ENCODE results near the gene CADPS.

CADPS gene

GRCh38 chr3:62644493-62644892 is 230.7 kb downstream of the CADPS start:
- no peak overlapping the region for H3K4me3 Mint-ChIP-seq
- H3K4me1 Mint-ChIP-seq (ENCODE audit: low read depth): no peaks in the 10 kb centered on the region
- peaks cover 2% of the 10 kb centered on the region for H3K27me3 Mint-ChIP-seq
- H3K36me3 Mint-ChIP-seq: no peaks in the 10 kb centered on the region
- H3K9me3 Mint-ChIP-seq (ENCODE audit: low read depth): no peaks in the 10 kb centered on the region
- H3K27ac Mint-ChIP-seq: no peak overlapping the region

- Mint-ChIP-seq H3K4me1 (ENCODE audit: low read depth) (no peaks in the 10 kb centered on the region), H3K9me3 (ENCODE audit: low read depth) (no peaks in the 10 kb centered on the region), H3K4me3 (no peak overlapping the region), H3K27me3 (peaks cover 7% of the 10 kb centered on the region), H3K36me3 (no peaks in the 10 kb centered on the region), H3K27ac (no peak overlapping the region)
These were observed 236.9 kb downstream of the CADPS start for GRCh38 chr3:62638316-62638715.

GRCh38 chr3:62636235-62636826 is 238.9 kb downstream of the CADPS start:
- Mint-ChIP-seq H3K27ac (no peak overlapping the region), H3K9me3 (ENCODE audit: low read depth) (no peaks in the 10 kb centered on the region), H3K4me1 (ENCODE audit: low read depth) (no peaks in the 10 kb centered on the region), H3K36me3 (no peaks in the 10 kb centered on the region), H3K4me3 (no peak overlapping the region), H3K27me3 (peaks cover 7% of the 10 kb centered on the region)

GRCh38 chr3:62632510-62633294 is 242.5 kb downstream of the CADPS start:
- Mint-ChIP-seq H3K27me3 (peaks cover 9% of the 10 kb centered on the region), H3K4me3 (no peak overlapping the region), H3K9me3 (ENCODE audit: low read depth) (no peaks in the 10 kb centered on the region), H3K4me1 (ENCODE audit: low read depth) (no peaks in the 10 kb centered on the region), H3K36me3 (no peaks in the 10 kb centered on the region), H3K27ac (no peak overlapping the region)

GRCh38 chr3:62631488-62631887 is 243.7 kb downstream of the CADPS start:
- Mint-ChIP-seq H3K4me3 (no peak overlapping the region), H3K27ac (no peak overlapping the region), H3K4me1 (ENCODE audit: low read depth) (no peaks in the 10 kb centered on the region), H3K27me3 (peaks cover 4% of the 10 kb centered on the region), H3K9me3 (ENCODE audit: low read depth) (no peaks in the 10 kb centered on the region), H3K36me3 (no peaks in the 10 kb centered on the region)

GRCh38 chr3:62630664-62631063 is 244.6 kb downstream of the CADPS start:
- no peaks in the 10 kb centered on the region for H3K9me3 Mint-ChIP-seq (ENCODE audit: low read depth)
- no peaks in the 10 kb centered on the region for H3K36me3 Mint-ChIP-seq
- H3K27ac Mint-ChIP-seq: no peak overlapping the region
- H3K4me1 Mint-ChIP-seq (ENCODE audit: low read depth): no peaks in the 10 kb centered on the region
- H3K4me3 Mint-ChIP-seq: no peak overlapping the region
- H3K27me3 Mint-ChIP-seq: peaks cover 3% of the 10 kb centered on the region

- Mint-ChIP-seq H3K27me3 (peaks cover 10% of the 10 kb centered on the region), H3K4me1 (ENCODE audit: low read depth) (no peaks in the 10 kb centered on the region), H3K27ac (no peak overlapping the region), H3K4me3 (no peak overlapping the region), H3K36me3 (no peaks in the 10 kb centered on the region), H3K9me3 (ENCODE audit: low read depth) (no peaks in the 10 kb centered on the region)
These were observed 249.9 kb downstream of the CADPS start for GRCh38 chr3:62625268-62625667.

- no peak overlapping the region for H3K4me3 Mint-ChIP-seq
- H3K27me3 Mint-ChIP-seq: peaks cover 10% of the 10 kb centered on the region
- H3K27ac Mint-ChIP-seq: no peak overlapping the region
- H3K9me3 Mint-ChIP-seq (ENCODE audit: low read depth): no peaks in the 10 kb centered on the region
- H3K4me1 Mint-ChIP-seq (ENCODE audit: low read depth): no peaks in the 10 kb centered on the region
- H3K36me3 Mint-ChIP-seq: no peaks in the 10 kb centered on the region
These were observed 251.0 kb downstream of the CADPS start for GRCh38 chr3:62624185-62624584.

- Mint-ChIP-seq H3K9me3 (ENCODE audit: low read depth) (no peaks in the 10 kb centered on the region), H3K27ac (no peak overlapping the region), H3K4me3 (no peak overlapping the region), H3K4me1 (ENCODE audit: low read depth) (no peaks in the 10 kb centered on the region), H3K27me3 (peaks cover 10% of the 10 kb centered on the region), H3K36me3 (no peaks in the 10 kb centered on the region)
These were observed 252.6 kb downstream of the CADPS start for GRCh38 chr3:62622553-62623174.

GRCh38 chr3:62621925-62622324 is 253.3 kb downstream of the CADPS start:
- H3K36me3 Mint-ChIP-seq: no peaks in the 10 kb centered on the region
- no peak overlapping the region for H3K4me3 Mint-ChIP-seq
- no peak overlapping the region for H3K27ac Mint-ChIP-seq
- no peaks in the 10 kb centered on the region for H3K4me1 Mint-ChIP-seq (ENCODE audit: low read depth)
- H3K9me3 Mint-ChIP-seq (ENCODE audit: low read depth): no peaks in the 10 kb centered on the region
- H3K27me3 Mint-ChIP-seq: peaks cover 15% of the 10 kb centered on the region

GRCh38 chr3:62621176-62621575 is 254.0 kb downstream of the CADPS start:
- Mint-ChIP-seq H3K36me3 (no peaks in the 10 kb centered on the region), H3K4me3 (no peak overlapping the region)

GRCh38 chr3:62615258-62615849 is 259.9 kb downstream of the CADPS start:
- H3K9me3 Mint-ChIP-seq (ENCODE audit: low read depth): no peaks in the 10 kb centered on the region
- no peak overlapping the region for H3K4me3 Mint-ChIP-seq
- no peaks in the 10 kb centered on the region for H3K36me3 Mint-ChIP-seq
- no peak overlapping the region for H3K27ac Mint-ChIP-seq
- H3K27me3 Mint-ChIP-seq: peaks cover 12% of the 10 kb centered on the region
- H3K4me1 Mint-ChIP-seq (ENCODE audit: low read depth): no peaks in the 10 kb centered on the region

More at GRCh38 chr3:62621176-62621575, 254.0 kb downstream of the CADPS start:
- Mint-ChIP-seq H3K9me3 (ENCODE audit: low read depth) (no peaks in the 10 kb centered on the region), H3K27ac (no peak overlapping the region), H3K27me3 (peaks cover 15% of the 10 kb centered on the region), H3K4me1 (ENCODE audit: low read depth) (no peaks in the 10 kb centered on the region)

GRCh38 chr3:62614527-62614926 is 260.7 kb downstream of the CADPS start:
- no peaks in the 10 kb centered on the region for H3K9me3 Mint-ChIP-seq (ENCODE audit: low read depth)
- no peak overlapping the region for H3K27ac Mint-ChIP-seq
- H3K4me1 Mint-ChIP-seq (ENCODE audit: low read depth): no peaks in the 10 kb centered on the region
- peaks cover 12% of the 10 kb centered on the region for H3K27me3 Mint-ChIP-seq
- H3K36me3 Mint-ChIP-seq: no peaks in the 10 kb centered on the region
- H3K4me3 Mint-ChIP-seq: no peak overlapping the region

GRCh38 chr3:62611541-62612240 is 263.5 kb downstream of the CADPS start:
- Mint-ChIP-seq H3K27me3 (peaks cover 5% of the 10 kb centered on the region), H3K4me1 (ENCODE audit: low read depth) (no peaks in the 10 kb centered on the region), H3K27ac (no peak overlapping the region), H3K4me3 (no peak overlapping the region), H3K9me3 (ENCODE audit: low read depth) (no peaks in the 10 kb centered on the region), H3K36me3 (no peaks in the 10 kb centered on the region)
